Ishikawa (cell line): Measurements from ENCODE around the gene PRR5L.
A peak's percentile ranks its signal among the peaks of the same experiment; 100 is the strongest.

Experiments used
- CEBPB ChIP-seq: IDR thresholded peaks from 2 replicates; pipeline ENCODE4 v1.6.1; 2012
- TAF1 ChIP-seq: IDR thresholded peaks from 2 replicates; pipeline ENCODE4 v1.6.1; 2012; ENCODE audit warnings: low read depth, mild to moderate bottlenecking
- YY1 ChIP-seq: IDR thresholded peaks from 2 replicates; pipeline ENCODE4 v1.6.1; 2012; ENCODE audit warnings: low read depth
- ZBTB7A ChIP-seq: IDR thresholded peaks from 2 replicates; pipeline ENCODE4 v1.6.1; 2012; ENCODE audit warnings: low read depth
- TF ChIP-seq, protein P1 (sequence below): IDR thresholded peaks from 2 replicates; pipeline ENCODE4 v1.6.1; 2012; ENCODE audit warnings: low read depth, mild to moderate bottlenecking
- TF ChIP-seq, protein P2 (sequence below): IDR thresholded peaks from 2 replicates; pipeline ENCODE4 v1.6.1; 2012

- TF ChIP-seq ZBTB7A (no peak), CEBPB (peak; percentile 72), TAF1 (no peak), YY1 (no peak)
- TF ChIP-seq, protein P1, sequence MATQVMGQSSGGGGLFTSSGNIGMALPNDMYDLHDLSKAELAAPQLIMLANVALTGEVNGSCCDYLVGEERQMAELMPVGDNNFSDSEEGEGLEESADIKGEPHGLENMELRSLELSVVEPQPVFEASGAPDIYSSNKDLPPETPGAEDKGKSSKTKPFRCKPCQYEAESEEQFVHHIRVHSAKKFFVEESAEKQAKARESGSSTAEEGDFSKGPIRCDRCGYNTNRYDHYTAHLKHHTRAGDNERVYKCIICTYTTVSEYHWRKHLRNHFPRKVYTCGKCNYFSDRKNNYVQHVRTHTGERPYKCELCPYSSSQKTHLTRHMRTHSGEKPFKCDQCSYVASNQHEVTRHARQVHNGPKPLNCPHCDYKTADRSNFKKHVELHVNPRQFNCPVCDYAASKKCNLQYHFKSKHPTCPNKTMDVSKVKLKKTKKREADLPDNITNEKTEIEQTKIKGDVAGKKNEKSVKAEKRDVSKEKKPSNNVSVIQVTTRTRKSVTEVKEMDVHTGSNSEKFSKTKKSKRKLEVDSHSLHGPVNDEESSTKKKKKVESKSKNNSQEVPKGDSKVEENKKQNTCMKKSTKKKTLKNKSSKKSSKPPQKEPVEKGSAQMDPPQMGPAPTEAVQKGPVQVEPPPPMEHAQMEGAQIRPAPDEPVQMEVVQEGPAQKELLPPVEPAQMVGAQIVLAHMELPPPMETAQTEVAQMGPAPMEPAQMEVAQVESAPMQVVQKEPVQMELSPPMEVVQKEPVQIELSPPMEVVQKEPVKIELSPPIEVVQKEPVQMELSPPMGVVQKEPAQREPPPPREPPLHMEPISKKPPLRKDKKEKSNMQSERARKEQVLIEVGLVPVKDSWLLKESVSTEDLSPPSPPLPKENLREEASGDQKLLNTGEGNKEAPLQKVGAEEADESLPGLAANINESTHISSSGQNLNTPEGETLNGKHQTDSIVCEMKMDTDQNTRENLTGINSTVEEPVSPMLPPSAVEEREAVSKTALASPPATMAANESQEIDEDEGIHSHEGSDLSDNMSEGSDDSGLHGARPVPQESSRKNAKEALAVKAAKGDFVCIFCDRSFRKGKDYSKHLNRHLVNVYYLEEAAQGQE, result no peak
- TF ChIP-seq, protein P2, sequence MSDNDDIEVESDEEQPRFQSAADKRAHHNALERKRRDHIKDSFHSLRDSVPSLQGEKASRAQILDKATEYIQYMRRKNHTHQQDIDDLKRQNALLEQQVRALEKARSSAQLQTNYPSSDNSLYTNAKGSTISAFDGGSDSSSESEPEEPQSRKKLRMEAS, result no peak
These were observed 151.4 kb downstream of the PRR5L start for GRCh38 chr11:36447514-36447913.
